ENCODE measurements around the gene MTOR. TPM values are rescaled to one million over a fixed set of nuclear protein-coding genes. Genes with fewer than 3 reads are reported as not detected.

Gene MTOR
- total and polyA plus RNA-seq, 2 of the 8 experiments (the other 6 are each of a cell fraction or from before 2014, with no cell fraction given), result 44.2 to 76.8 TPM

GRCh38 chr1:11158291-11158690 lies 104.1 kb downstream of the MTOR start:
- Histone ChIP-seq H3K27me3 (replicated peaks in 1 of 4; ENCODE audit: control insufficient read depth in 3 of 4, extremely low read depth in 1 of 4, insufficient read depth in 3 of 4, low read length in 3 of 4) (no peaks in the 10 kb centered on the region), H2BK120ac (replicated peaks; ENCODE audit: low read depth, low read length) (no peak overlapping the region), H3K23me2 (ENCODE audit: low read depth, low read length) (no peaks in the 10 kb centered on the region), H2AK5ac (ENCODE audit: low read depth, low read length) (no peak overlapping the region), H3K18ac (ENCODE audit: extremely low read depth, low read length) (no peak overlapping the region), H4K5ac (ENCODE audit: insufficient read length, low read depth, low read length) (no peak overlapping the region), H3K23ac (ENCODE audit: insufficient read length) (no peak overlapping the region), H2BK12ac (ENCODE audit: low read depth, low read length) (no peak overlapping the region), H3K9ac (replicated peaks in 1 of 4; ENCODE audit: extremely low read depth in 1 of 4, low read depth in 3 of 4, low read length in 3 of 4) (no peak overlapping the region), H4K20me1 (replicated peaks in 1 of 2; ENCODE audit: control insufficient read depth in 1 of 2, insufficient read depth in 2 of 2, low read length in 2 of 2) (no peaks in the 10 kb centered on the region), H2AFZ (ENCODE audit: low read length) (no peak overlapping the region), H4K8ac (ENCODE audit: extremely low read depth, insufficient read depth, low read length) (no peak overlapping the region), H3K9me3 (ENCODE audit: insufficient read depth in 2 of 2, low read depth in 1 of 2, low read length in 1 of 2) (no peaks in the 10 kb centered on the region), H3K79me2 (ENCODE audit: control insufficient read depth in 1 of 2, insufficient read depth in 2 of 2, low read length in 2 of 2) (no peaks in the 10 kb centered on the region), H2BK5ac (ENCODE audit: low read depth, low read length) (no peak overlapping the region), H3K4me1 (replicated peaks in 1 of 4; ENCODE audit: control insufficient read depth in 3 of 4, insufficient read depth in 4 of 4, low read length in 3 of 4) (no peaks in the 10 kb centered on the region), H3K56ac (replicated peaks; ENCODE audit: insufficient read length, low read depth, low read length) (no peak overlapping the region), H3K4me2 (ENCODE audit: insufficient read depth in 1 of 2, low read depth in 2 of 2, low read length in 2 of 2) (no peak overlapping the region), H2BK20ac (ENCODE audit: low read length) (no peak overlapping the region), H3K36me3 (ENCODE audit: control insufficient read depth in 2 of 4, insufficient read depth in 4 of 4, low read length in 3 of 4) (peaks cover 2 to 16% (median 7%) of the 10 kb centered on the region in 4 experiments; a peak in 6 of 8 replicates), H3K79me1 (ENCODE audit: low read depth, low read length) (0 out of 2 replicates have a peak, but pooled peaks cover 4% of the 10 kb centered on the region), H3K4me3 (ENCODE audit: extremely low read depth in 1 of 4, insufficient read depth in 2 of 4, low read depth in 3 of 4, low read length in 4 of 4) (no peak overlapping the region), H3K4ac (replicated peaks; ENCODE audit: insufficient read length, low read depth, low read length) (no peak overlapping the region), H4K91ac (replicated peaks; ENCODE audit: insufficient read length, low read length) (no peak overlapping the region), H3K14ac (ENCODE audit: insufficient read length) (no peak overlapping the region), H2BK15ac (ENCODE audit: low read length) (no peak overlapping the region), H3K27ac (ENCODE audit: low read depth, low read length) (no peak overlapping the region)
- WGBS, 2 experiments (ENCODE audit: extremely low coverage in 1 of 2, insufficient coverage in 1 of 2, insufficient read length in 1 of 2, insufficient replicate concordance in 2 of 2, low coverage in 1 of 2, low lambda C conversion rate in 2 of 2, missing lambda C conversion rate in 1 of 2), result 94% methylated on average over 3 of the region's 3 CpGs; no CpG with 5 or more reads in 1 of the 2 experiments
- DNase-seq (ENCODE audit: low read depth in 1 of 2, low spot score in 2 of 2) (no peak), FAIRE-seq (no peak)
- ChIA-PET POLR2A (ENCODE audit: partially characterized antibody) (no interaction called here), CTCF (ENCODE audit: partially characterized antibody) (interaction anchor here (0.6 to 1.6 kb wide), 4 partner anchors 14 to 434 kb away, joined by 3 to 4 read pairs (median 3); no protein-coding TSS in a partner anchor)

All from H1 (cell line).